Stimulated activated CD8-positive, alpha-beta memory T cell treated with anti-CD3 and anti-CD28 coated beads, Interleukin-12 subunit alpha, Interleukin-12 subunit beta, amount 100 ng/mL, for 24 hours (primary cell): ENCODE results near the gene ACSF3.

Experiments
- DNase-seq: peaks from one replicate; pipeline ENCODE4 v3.0.0-alpha.2; 2020; ENCODE audit errors: extremely low read depth

The ACSF3 gene

GRCh38 chr16:89201439-89202377, 108.1 kb downstream of the ACSF3 start:
- no peak for DNase-seq

GRCh38 chr16:89202422-89203215, 109.0 kb downstream of the ACSF3 start:
- DNase-seq = no peak
